CD4-positive, alpha-beta T cell treated with Interleukin-6 for 4 hours (primary cell): ENCODE data around the gene ITPR2.

Experiments
- DNase-seq: peaks from one replicate; pipeline ENCODE4 v3.0.0-alpha.2; 2020; ENCODE audit warnings: mixed read lengths

ITPR2 gene

GRCh38 chr12:26373606-26374495, 459.1 kb downstream of the ITPR2 start:
- no peak for DNase-seq

- DNase-seq, result no peak
These were observed 460.1 kb downstream of the ITPR2 start for GRCh38 chr12:26372866-26373265.

- DNase-seq, result no peak
These were observed 462.9 kb downstream of the ITPR2 start for GRCh38 chr12:26370098-26370497.

GRCh38 chr12:26369588-26369987, 463.4 kb downstream of the ITPR2 start:
- no peak for DNase-seq

- DNase-seq, result no peak
These were observed 464.8 kb downstream of the ITPR2 start for GRCh38 chr12:26367991-26368730.

GRCh38 chr12:26361964-26362363, 471.0 kb downstream of the ITPR2 start:
- no peak for DNase-seq

- DNase-seq, result no peak
These were observed 472.9 kb downstream of the ITPR2 start for GRCh38 chr12:26360062-26360461.

- DNase-seq, result no peak
These were observed 473.4 kb downstream of the ITPR2 start for GRCh38 chr12:26359576-26359975.

- DNase-seq, result no peak
These were observed 474.3 kb downstream of the ITPR2 start for GRCh38 chr12:26358651-26359050.

GRCh38 chr12:26347300-26347699, 485.7 kb downstream of the ITPR2 start:
- no peak for DNase-seq

- no peak for DNase-seq
These were observed 486.3 kb downstream of the ITPR2 start for GRCh38 chr12:26346736-26347135.

- no peak for DNase-seq
These were observed 487.5 kb downstream of the ITPR2 start for GRCh38 chr12:26345471-26346003.

- DNase-seq, result no peak
These were observed 491.5 kb downstream of the ITPR2 start for GRCh38 chr12:26341491-26341890.

- no peak for DNase-seq
These were observed 492.3 kb downstream of the ITPR2 start for GRCh38 chr12:26340649-26341048.

- DNase-seq, result no peak
These were observed 493.0 kb downstream of the ITPR2 start for GRCh38 chr12:26339976-26340375.

GRCh38 chr12:26338586-26339572, 494.1 kb downstream of the ITPR2 start:
- DNase-seq, result no peak

- no peak for DNase-seq
These were observed 497.3 kb downstream of the ITPR2 start for GRCh38 chr12:26335651-26336050.

- no peak for DNase-seq
These were observed 498.3 kb downstream of the ITPR2 start for GRCh38 chr12:26334621-26335124.

- no peak for DNase-seq
These were observed 501.0 kb downstream of the ITPR2 start for GRCh38 chr12:26331960-26332359.

GRCh38 chr12:26331136-26331535, 501.9 kb downstream of the ITPR2 start:
- DNase-seq, result no peak

- DNase-seq, result no peak
These were observed 504.9 kb downstream of the ITPR2 start for GRCh38 chr12:26327975-26328644.

- no peak for DNase-seq
These were observed 509.3 kb downstream of the ITPR2 start for GRCh38 chr12:26323673-26324072.
